HFF-Myc (cell line): ENCODE data around the gene SPCS3.

ENCODE experiments used
- DNase-seq: peaks from one replicate; pipeline ENCODE4 v3.0.0-alpha.2; 2011; ENCODE audit warnings: low read depth; ENCODE audit errors: extremely low read depth
- H3K4me3 ChIP-seq: replicated peaks from 2 replicates; pipeline ENCODE4 v1.5.1; 2011; ENCODE audit warnings: low read depth, mild to moderate bottlenecking, control low read depth, low read length
- TF ChIP-seq, protein P1 (sequence below): IDR thresholded peaks from 2 replicates; pipeline ENCODE4 v1.5.1; 2012; ENCODE audit warnings: mild to moderate bottlenecking, low read depth, low read length, control low read depth; ENCODE audit errors: missing control alignments

SPCS3 gene

DNA sequence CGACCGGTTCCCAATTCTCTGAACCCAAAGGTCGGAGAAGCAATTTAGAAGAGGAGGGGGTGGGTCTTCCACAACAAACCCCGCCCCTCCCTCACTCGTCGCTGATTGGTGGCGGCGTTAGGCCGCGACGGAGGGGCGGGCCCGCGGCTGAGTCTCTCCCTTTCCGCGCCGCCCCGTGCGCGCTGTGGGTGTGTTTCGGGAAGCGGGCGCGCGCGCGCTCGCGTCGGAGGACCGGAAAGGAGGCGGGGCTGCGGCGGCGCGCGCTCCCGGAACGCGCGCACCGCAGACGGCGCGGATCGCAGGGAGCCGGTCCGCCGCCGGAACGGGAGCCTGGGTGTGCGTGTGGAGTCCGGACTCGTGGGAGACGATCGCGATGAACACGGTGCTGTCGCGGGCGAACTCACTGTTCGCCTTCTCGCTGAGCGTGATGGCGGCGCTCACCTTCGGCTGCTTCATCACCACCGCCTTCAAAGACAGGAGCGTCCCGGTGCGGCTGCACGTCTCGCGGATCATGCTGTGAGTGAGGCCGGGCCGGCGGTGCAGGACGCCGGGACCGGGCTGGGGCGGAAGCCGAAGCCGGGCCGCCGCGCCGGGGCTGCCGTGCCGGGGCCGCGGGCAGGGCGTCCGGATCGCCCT is at the start of gene SPCS3:
SPCS3 (plus strand) TSS at position 263 of the 636 bp plus-strand sequence; CDS start at position 374, 111 bp downstream.
- peak within 1 kb of the TSS; percentile 77 for H3K4me3 ChIP-seq
- peak; percentile 49 for DNase-seq
- TF ChIP-seq, protein P1, sequence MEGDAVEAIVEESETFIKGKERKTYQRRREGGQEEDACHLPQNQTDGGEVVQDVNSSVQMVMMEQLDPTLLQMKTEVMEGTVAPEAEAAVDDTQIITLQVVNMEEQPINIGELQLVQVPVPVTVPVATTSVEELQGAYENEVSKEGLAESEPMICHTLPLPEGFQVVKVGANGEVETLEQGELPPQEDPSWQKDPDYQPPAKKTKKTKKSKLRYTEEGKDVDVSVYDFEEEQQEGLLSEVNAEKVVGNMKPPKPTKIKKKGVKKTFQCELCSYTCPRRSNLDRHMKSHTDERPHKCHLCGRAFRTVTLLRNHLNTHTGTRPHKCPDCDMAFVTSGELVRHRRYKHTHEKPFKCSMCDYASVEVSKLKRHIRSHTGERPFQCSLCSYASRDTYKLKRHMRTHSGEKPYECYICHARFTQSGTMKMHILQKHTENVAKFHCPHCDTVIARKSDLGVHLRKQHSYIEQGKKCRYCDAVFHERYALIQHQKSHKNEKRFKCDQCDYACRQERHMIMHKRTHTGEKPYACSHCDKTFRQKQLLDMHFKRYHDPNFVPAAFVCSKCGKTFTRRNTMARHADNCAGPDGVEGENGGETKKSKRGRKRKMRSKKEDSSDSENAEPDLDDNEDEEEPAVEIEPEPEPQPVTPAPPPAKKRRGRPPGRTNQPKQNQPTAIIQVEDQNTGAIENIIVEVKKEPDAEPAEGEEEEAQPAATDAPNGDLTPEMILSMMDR, result no peak

DNA sequence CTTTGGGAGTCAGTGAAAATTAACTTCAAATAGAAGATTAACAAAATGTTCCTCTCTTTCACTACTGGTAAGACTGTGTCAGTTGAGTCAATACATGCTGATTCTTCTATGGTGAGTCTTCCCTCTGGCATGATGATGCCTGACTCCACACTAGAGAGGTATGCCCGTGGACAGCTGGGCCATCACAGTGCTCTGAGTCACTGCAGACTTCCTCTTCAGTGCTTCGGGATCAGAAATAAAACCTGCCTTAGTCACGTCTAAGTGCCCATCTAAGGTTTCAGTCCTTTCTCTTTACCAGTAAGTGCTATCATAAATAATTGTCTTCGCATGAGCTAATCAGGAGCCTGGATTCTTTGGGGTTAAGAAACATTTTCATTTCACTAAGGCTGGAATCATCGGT is 49.1 kb upstream of the SPCS3 start:
- H3K4me3 ChIP-seq, result no peak overlapping the region
- DNase-seq, result peak; percentile 94
- TF ChIP-seq, protein P1, result no peak

DNA sequence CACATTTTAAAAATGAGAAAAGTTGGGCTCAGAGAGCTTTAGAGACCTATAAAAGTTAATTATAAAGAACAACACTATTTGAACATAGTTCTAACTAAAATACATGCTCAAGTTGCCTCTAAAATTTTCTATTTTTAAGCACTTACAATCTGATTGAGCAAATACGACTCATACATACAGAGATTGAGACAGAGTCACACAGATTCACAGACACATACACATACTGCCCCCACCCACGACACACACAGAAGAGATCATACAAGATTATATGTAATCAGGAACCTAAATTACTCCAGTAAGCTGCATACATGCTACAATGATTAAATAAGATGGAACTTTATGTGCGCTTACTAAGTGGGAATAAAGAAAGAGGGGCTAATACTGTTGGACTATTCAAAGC is 48.0 kb upstream of the SPCS3 start:
- DNase-seq, result no peak
- TF ChIP-seq, protein P1, result no peak
- no peak overlapping the region for H3K4me3 ChIP-seq

DNA sequence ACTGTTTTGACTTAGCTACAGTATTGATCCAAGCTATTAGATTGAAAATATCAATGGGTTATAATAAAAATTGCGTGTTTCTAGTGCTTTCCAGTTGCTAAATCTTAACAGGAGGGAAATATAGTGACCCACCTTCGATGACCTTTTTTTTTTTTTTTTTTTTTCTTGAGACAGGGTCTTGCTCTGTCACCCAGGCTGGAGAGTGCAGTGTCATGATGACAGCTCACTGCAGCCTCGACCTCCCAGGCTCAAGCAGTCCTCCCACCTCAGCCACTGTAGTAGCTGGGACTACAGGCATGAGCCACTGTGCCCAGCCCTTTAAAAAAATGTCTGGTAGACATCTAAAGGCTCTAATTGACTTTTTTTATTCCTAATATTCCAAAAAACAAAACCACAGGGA is 47.0 kb upstream of the SPCS3 start:
- H3K4me3 ChIP-seq, result no peak overlapping the region
- no peak for DNase-seq
- TF ChIP-seq, protein P1, result no peak

DNA sequence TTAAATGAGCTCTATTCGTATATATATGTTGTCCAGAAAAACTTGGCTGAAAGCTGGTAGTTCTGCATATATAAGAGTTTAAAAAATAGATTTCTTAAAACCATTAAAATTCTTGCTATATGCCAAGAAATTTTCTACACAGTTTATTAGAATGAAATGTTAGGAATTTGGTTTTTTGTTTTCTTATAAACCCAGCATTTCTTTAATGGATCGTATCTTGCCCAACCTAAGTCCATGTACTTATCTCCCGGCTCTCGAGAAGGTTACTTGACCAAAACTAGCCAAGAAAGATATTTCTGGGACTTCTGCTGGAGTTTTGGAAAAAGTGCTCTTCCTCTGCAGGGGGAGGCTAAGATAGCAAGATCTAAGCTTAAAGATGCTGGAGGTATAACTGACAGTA is 46.0 kb upstream of the SPCS3 start:
- no peak for DNase-seq
- no peak overlapping the region for H3K4me3 ChIP-seq
- TF ChIP-seq, protein P1, result no peak

DNA sequence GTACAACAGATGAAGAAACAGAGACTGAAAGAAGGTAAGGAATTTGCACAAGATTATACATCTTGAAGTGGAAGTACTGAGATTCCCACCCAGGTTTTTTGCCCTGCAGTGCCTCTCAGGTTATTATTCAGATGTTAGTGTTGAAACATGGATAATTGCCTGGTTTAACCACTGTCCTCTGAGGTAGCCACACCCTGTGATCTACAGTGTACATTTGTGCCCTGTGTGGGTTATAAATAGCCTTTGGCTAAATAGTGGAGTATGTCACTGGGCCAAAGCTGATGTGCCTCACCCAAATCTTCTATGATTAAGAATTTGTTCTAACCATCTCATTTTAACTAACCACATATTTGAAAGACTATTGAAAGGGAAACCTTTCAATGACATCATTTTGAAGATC is 45.3 kb upstream of the SPCS3 start:
- no peak overlapping the region for H3K4me3 ChIP-seq
- no peak for DNase-seq
- TF ChIP-seq, protein P1, result no peak

DNA sequence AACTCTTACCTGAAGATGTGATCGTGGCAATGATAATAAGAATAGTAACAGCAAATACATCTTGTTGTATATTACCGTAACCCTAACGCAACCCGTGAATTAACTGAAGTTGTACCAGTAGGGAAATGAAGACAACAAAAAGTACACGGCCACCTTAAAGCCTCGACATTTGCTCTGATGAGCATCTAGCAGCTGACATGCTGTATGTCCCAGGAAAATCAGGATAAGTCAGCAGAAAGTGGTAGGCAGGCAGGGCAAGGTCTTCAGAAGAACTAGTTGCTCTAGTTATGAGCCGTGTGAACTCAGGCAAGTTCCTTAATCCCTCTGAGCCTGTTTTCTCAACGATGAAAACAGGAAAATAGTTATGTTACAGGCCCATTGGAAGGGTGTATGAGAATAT is 43.1 kb upstream of the SPCS3 start:
- TF ChIP-seq, protein P1, result no peak
- DNase-seq, result no peak
- no peak overlapping the region for H3K4me3 ChIP-seq
